ENCODE data around the gene HOXA3. TPM values are rescaled to one million over a fixed set of nuclear protein-coding genes. Genes with fewer than 3 reads are reported as not detected.

Gene HOXA3
- total RNA-seq, 4 donors from 2014 or later, result 6.4 to 22.6 (median 10.3) TPM

DNA sequence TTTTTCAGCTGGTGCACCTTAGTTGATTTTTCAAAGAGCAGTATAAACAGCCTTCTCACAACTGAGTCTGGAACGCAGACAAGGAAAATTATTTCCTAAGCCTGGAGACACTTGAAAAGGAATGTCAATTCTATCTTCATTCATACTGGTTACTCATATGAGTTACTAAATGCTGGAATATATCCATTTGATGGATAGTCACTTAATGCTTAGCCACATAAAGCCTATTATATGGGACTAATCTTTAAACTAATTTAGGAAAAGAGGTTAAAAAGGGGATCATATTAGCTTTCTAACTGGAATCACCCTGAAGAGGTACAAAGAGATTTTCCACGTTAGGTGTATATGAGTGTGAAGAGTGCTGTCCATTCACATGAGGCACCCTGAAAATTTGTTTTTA is 20.2 kb downstream of the HOXA3 start:
- Histone ChIP-seq H3K36me3 (no peaks in the 10 kb centered on the region), H3K4me1 (peaks cover 20 to 88% (median 30%) of the 10 kb centered on the region in 3 donors), H3K27me3 (no peaks in the 10 kb centered on the region), H3K9me3 (no peaks in the 10 kb centered on the region), H3K4me3 (no peak overlapping the region), H3K27ac (peak overlapping the region; percentile 80 to 99 (median 98))
- no peak for ATAC-seq
- 19 to 42% methylated on average over 2 of the region's 2 CpGs for WGBS, 2 donors (ENCODE audit: low coverage in 1 of 2)
- TF ChIP-seq, protein P1, sequence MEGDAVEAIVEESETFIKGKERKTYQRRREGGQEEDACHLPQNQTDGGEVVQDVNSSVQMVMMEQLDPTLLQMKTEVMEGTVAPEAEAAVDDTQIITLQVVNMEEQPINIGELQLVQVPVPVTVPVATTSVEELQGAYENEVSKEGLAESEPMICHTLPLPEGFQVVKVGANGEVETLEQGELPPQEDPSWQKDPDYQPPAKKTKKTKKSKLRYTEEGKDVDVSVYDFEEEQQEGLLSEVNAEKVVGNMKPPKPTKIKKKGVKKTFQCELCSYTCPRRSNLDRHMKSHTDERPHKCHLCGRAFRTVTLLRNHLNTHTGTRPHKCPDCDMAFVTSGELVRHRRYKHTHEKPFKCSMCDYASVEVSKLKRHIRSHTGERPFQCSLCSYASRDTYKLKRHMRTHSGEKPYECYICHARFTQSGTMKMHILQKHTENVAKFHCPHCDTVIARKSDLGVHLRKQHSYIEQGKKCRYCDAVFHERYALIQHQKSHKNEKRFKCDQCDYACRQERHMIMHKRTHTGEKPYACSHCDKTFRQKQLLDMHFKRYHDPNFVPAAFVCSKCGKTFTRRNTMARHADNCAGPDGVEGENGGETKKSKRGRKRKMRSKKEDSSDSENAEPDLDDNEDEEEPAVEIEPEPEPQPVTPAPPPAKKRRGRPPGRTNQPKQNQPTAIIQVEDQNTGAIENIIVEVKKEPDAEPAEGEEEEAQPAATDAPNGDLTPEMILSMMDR (IDR thresholded peaks at IDR 0.05), result no peak
- TF ChIP-seq POLR2A (IDR thresholded peaks at IDR 0.05) (no peak), EP300 (IDR thresholded peaks at IDR 0.05) (no peak), POLR2AphosphoS5 (IDR thresholded peaks at IDR 0.05) (no peak)

DNA sequence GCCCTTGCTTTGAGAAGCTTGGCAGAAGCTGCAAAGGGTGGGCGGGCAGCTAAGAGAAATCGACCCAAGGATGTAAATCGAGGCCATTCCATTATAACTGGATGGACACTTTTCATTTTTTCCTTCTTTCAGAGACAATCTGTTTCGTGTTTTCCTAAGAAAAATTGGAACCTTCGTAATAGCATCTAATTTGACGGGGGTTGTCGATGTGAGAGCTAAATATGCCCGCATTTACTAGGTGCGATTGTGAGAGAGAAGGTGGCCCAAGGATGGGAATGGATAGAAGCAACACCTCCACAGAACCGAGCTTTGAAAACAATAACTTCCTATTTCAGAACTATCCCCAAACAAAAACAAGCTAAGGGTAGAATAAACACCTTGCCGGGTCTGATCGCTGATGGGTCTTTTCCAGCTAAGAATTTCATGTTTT is 21.0 kb downstream of the HOXA3 start:
- Histone ChIP-seq H3K4me1 (peaks cover 16 to 88% (median 27%) of the 10 kb centered on the region in 3 donors), H3K4me3 (peak overlapping the region; percentile 47 to 84), H3K27ac (peak overlapping the region; percentile 80 to 99 (median 98)), H3K27me3 (no peaks in the 10 kb centered on the region), H3K9me3 (no peaks in the 10 kb centered on the region), H3K36me3 (no peaks in the 10 kb centered on the region)
- 29 to 38% methylated on average over 9 to 12 of the region's 12 CpGs for WGBS, 2 donors (ENCODE audit: low coverage in 1 of 2)
- no peak for ATAC-seq
- TF ChIP-seq EP300 (IDR thresholded peaks at IDR 0.05) (no peak), POLR2A (IDR thresholded peaks at IDR 0.05) (no peak), POLR2AphosphoS5 (IDR thresholded peaks at IDR 0.05) (no peak)
- TF ChIP-seq, protein P1 (IDR thresholded peaks at IDR 0.05), result no peak

DNA sequence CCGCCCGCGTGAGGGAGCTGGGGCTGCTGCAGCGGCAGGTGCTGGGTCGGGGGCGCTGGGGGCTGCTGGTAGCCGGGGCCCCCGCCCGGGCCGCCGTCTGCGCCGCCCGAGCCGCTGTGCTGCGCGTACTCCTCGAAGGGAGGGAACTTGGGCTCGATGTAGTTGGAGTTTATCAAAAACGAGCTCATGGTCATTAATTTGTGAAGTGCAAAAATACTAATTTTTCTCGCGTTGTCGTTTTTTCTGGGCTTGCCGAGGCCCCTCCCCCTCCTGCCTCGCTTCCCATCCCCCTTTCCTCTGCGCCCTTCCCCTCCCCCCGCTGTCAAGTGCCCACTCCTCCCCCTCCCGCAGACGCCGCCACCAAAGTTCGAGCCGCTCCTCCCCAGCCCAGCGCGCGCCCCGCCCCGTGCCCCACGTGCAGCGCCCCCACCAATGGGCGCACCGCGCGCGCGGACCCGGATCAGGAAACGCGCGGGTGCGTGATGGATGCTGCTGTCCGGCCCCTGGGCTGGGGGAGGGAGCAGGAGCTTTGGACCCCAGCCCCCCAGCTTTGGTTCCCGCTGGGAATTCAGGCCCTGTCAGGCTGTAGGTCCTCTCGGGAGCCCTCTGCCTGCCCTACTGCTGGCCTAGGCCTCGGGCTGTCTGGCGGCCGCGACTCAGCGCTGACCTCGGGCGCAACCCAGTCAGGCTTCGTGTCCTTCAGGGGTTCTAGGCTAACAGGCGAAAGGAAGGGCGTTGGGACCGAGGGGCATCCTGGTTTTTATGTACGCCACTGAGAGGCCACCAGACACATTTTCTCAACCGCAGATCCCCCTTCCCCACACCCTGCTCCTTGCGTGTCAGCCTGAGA is 21.6 kb downstream of the HOXA3 start, which contains the start of gene HOXA4:
Gene HOXA4 (minus strand): TSS at position 218 of the 850 bp plus-strand sequence. CDS start 24 bp downstream, at position 194.
- 0% methylated on average over 8 to 14 of the region's 67 CpGs for WGBS, 2 donors (ENCODE audit: low coverage in 1 of 2)
- Histone ChIP-seq H3K4me3 (peak within 1 kb of the TSS; percentile 47 to 84), H3K27ac (peak within 1 kb of the TSS; percentile 92 to 99 (median 98)), H3K9me3 (no peaks in the 10 kb centered on the region), H3K4me1 (peaks cover 16 to 88% (median 27%) of the 10 kb centered on the region in 3 donors), H3K27me3 (no peaks in the 10 kb centered on the region), H3K36me3 (no peaks in the 10 kb centered on the region)
- peak; percentile 95 for ATAC-seq
- TF ChIP-seq, protein P1 (IDR thresholded peaks at IDR 0.05), result no peak
- TF ChIP-seq POLR2AphosphoS5 (IDR thresholded peaks at IDR 0.05) (peak; percentile 73), POLR2A (IDR thresholded peaks at IDR 0.05) (peak; percentile 62 to 80), EP300 (IDR thresholded peaks at IDR 0.05) (no peak)

DNA sequence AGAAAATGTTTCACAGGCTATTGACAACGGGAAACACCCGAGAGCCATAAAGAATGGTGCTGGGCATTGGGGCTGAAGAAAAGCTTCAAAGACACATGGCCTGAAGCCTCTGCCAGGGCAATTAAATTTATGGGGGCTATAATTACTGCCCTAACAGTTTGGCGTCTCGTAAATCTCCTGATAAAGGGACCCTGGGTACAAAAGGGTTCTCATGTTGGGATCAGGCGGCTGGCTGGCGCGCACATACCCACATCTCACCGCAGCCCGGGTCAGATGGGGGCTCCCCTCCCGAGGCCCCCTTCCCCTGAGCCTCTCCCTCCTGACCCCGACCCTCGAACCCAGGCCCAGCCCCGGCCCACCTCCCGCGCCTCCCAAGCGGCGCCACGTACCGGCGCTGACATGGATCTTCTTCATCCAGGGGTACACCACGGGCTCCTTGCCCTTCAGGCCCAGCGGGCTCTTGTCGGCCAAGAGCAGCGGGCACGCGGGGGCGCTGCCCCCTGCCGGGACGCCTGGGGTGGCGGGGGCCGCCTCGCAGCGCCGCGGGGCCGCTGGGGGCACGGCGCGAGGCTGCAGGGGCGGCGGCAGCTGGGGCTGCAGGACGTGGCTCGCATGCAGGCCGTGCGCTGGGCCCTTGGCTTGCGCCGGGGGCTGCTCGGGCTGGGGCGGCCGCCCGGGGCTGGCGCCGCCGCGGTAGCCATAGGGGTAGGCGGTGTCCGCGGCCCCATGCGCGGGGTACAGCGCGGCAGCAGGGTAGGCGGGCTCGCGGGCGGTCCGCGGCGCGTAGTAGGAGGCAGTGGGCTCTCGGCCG is 22.4 kb downstream of the HOXA3 start:
- TF ChIP-seq, protein P1 (IDR thresholded peaks at IDR 0.05), result peak in 3 of 4 experiments; percentile 30 to 56 (median 48)
- TF ChIP-seq POLR2AphosphoS5 (IDR thresholded peaks at IDR 0.05) (no peak), POLR2A (IDR thresholded peaks at IDR 0.05) (peak; percentile 14 to 22), EP300 (IDR thresholded peaks at IDR 0.05) (no peak)
- Histone ChIP-seq H3K4me1 (peaks cover 13 to 88% (median 32%) of the 10 kb centered on the region in 3 donors), H3K4me3 (peak overlapping the region; percentile 47 to 84), H3K27ac (peak overlapping the region; percentile 92 to 99 (median 98)), H3K36me3 (no peaks in the 10 kb centered on the region), H3K27me3 (no peaks in the 10 kb centered on the region), H3K9me3 (no peaks in the 10 kb centered on the region)
- ATAC-seq, result peak; percentile 44
- WGBS, 2 donors (ENCODE audit: low coverage in 1 of 2), result 7 to 21% methylated on average over 3 to 15 of the region's 72 CpGs

All from gastroesophageal sphincter (tissue), 4 donors.